SK-N-SH (cell line): ENCODE data around the gene BDNF. TPM values are rescaled to one million over a fixed set of nuclear protein-coding genes. Genes with fewer than 3 reads are reported as not detected.
A peak's percentile ranks its signal among the peaks of the same experiment; 100 is the strongest.

ENCODE experiments used
- CTCF ChIA-PET: fragments of 300-600, 350-600 bp; formaldehyde crosslinking; extraction: SDS; loops from one replicate; lab custom pipeline; 2021; lab: Yijun Ruan, JAX
- POLR2A ChIA-PET: fragments of 350-600 bp; sonication (Branson Sonifier 250); formaldehyde crosslinking; extraction: SDS; loops from one replicate; lab custom pipeline; 2020; ENCODE audit warnings: antibody characterized with exemption, inconsistent platforms; lab: Yijun Ruan, JAX
- DNase-seq: peaks from one replicate; pipeline ENCODE4 v3.0.0; 2012
- H2AFZ ChIP-seq: fragments of 200-600 bp; sonication (generic); 2 replicates; pipeline ENCODE4 v1.8.1; 2016; ENCODE audit warnings: antibody characterized with exemption, mild to moderate bottlenecking, low read depth
- H3F3A ChIP-seq: fragments of 200-600 bp; sonication (generic); replicated peaks from 2 replicates; pipeline ENCODE3; 2016; ENCODE audit warnings: antibody characterized with exemption, mild to moderate bottlenecking; ENCODE audit not compliant: insufficient read depth
- H3K27ac ChIP-seq, 2 experiments: fragments of 200-500 bp in 1 of 2; fragments of 200-600 bp in 1 of 2; sonication (Bioruptor generic) in 1 of 2; sonication (generic), shearing (Covaris generic) in 1 of 2; 2 replicates each; pipeline versions ENCODE4 v1.5.1 to v1.6.1; 2014 to 2016; ENCODE audit warnings: low read depth in 2 of 2, inconsistent platforms in 1 of 2, low read length in 1 of 2, mild to moderate bottlenecking in 1 of 2, mixed read lengths in 1 of 2
- H3K27me3 ChIP-seq: fragments of 200-600 bp; sonication (generic), shearing (Covaris generic); 2 replicates; pipeline ENCODE4 v1.6.1; 2016; ENCODE audit warnings: mixed run types; ENCODE audit not compliant: insufficient read depth
- H3K36me3 ChIP-seq, 2 experiments: fragments of 200-500 bp in 1 of 2; fragments of 200-600 bp in 1 of 2; sonication (Bioruptor generic) in 1 of 2; sonication (generic) in 1 of 2; replicated peaks in 1 of 2; 2 replicates each; pipeline versions ENCODE3 to v1.5.1; 2014 to 2016; ENCODE audit warnings: low read length in 1 of 2, mild to moderate bottlenecking in 1 of 2; ENCODE audit not compliant: insufficient read depth in 2 of 2, control insufficient read depth in 1 of 2
- H3K4me1 ChIP-seq, 2 experiments: fragments of 200-500 bp in 1 of 2; fragments of 200-600 bp in 1 of 2; sonication (Bioruptor generic) in 1 of 2; sonication (generic), shearing (Covaris generic) in 1 of 2; 2 replicates each; pipeline versions ENCODE4 v1.5.1 to v1.6.1; 2014 to 2016; ENCODE audit warnings: low read depth in 1 of 2, low read length in 1 of 2, mixed run types in 1 of 2; ENCODE audit not compliant: insufficient read depth in 2 of 2, control insufficient read depth in 1 of 2
- H3K4me2 ChIP-seq: fragments of 200-600 bp; sonication (generic), shearing (Covaris generic); 2 replicates; pipeline ENCODE4 v1.6.1; 2017; ENCODE audit warnings: mixed run types
- H3K4me3 ChIP-seq, 2 experiments: fragments of 200-500 bp in 1 of 2; fragments of 200-600 bp in 1 of 2; sonication (Bioruptor generic) in 1 of 2; sonication (generic), shearing (Covaris generic) in 1 of 2; 2 replicates each; pipeline versions ENCODE4 v1.5.1 to v1.8.1; 2014 to 2016; ENCODE audit warnings: low read depth in 2 of 2, inconsistent platforms in 1 of 2, low read length in 1 of 2, mild to moderate bottlenecking in 1 of 2, mixed read lengths in 1 of 2, moderate library complexity in 1 of 2
- H3K79me2 ChIP-seq: fragments of 200-600 bp; sonication (generic); 2 replicates; pipeline ENCODE4 v1.8.1; 2017; ENCODE audit warnings: mild to moderate bottlenecking; ENCODE audit not compliant: insufficient read depth
- H3K9ac ChIP-seq: fragments of 200-600 bp; sonication (generic); 2 replicates; pipeline ENCODE4 v1.6.1; 2017; ENCODE audit warnings: mixed run types
- H3K9me2 ChIP-seq: fragments of 200-600 bp; sonication (generic); 2 replicates; pipeline ENCODE4 v1.6.1; 2017; ENCODE audit warnings: mixed run types
- H3K9me3 ChIP-seq: fragments of 200-600 bp; sonication (generic); 2 replicates; pipeline ENCODE4 v1.6.1; 2017; ENCODE audit warnings: mixed run types, mild to moderate bottlenecking, moderate library complexity
- H4K20me1 ChIP-seq: fragments of 200-600 bp; sonication (generic); 2 replicates; pipeline ENCODE4 v1.6.1; 2017; ENCODE audit warnings: mild to moderate bottlenecking, mixed run types; ENCODE audit not compliant: insufficient read depth
- CTCF ChIP-seq: fragments of 200-600 bp; sonication (generic); IDR thresholded peaks from 2 replicates; pipeline ENCODE4 v1.6.1; 2017; ENCODE audit warnings: antibody characterized with exemption, mild to moderate bottlenecking, moderate library complexity
- FOSL2 ChIP-seq: IDR thresholded peaks from 2 replicates; pipeline ENCODE4 v1.4.0; 2012; ENCODE audit warnings: low read depth, mild to moderate bottlenecking, moderate library complexity, borderline replicate concordance
- FOXJ3 ChIP-seq: sonication (generic); formaldehyde crosslinking; IDR thresholded peaks from 2 replicates; pipeline ENCODE4 v1.5.1; 2020; ENCODE audit warnings: mild to moderate bottlenecking, missing genetic modification reagents
- MAX ChIP-seq: IDR thresholded peaks from 2 replicates; pipeline ENCODE4 v1.4.0; 2012; ENCODE audit warnings: low read depth
- MEF2A ChIP-seq: IDR thresholded peaks from 2 replicates; pipeline ENCODE4 v1.4.0; 2012; ENCODE audit warnings: low read depth, borderline replicate concordance
- MXI1 ChIP-seq: IDR thresholded peaks from 2 replicates; pipeline ENCODE4 v1.6.1; 2012; ENCODE audit warnings: mild to moderate bottlenecking, low read depth, low read length, improper control_type of control experiment
- NFIC ChIP-seq: IDR thresholded peaks from 2 replicates; pipeline ENCODE4 v1.4.0; 2012; ENCODE audit warnings: borderline replicate concordance
- RAD21 ChIP-seq: IDR thresholded peaks from 2 replicates; pipeline ENCODE4 v1.6.1; 2012; ENCODE audit warnings: mild to moderate bottlenecking, low read length
- RCOR1 ChIP-seq: fragments of 150-350 bp; IDR thresholded peaks from 2 replicates; pipeline ENCODE4 v1.6.1; 2017; ENCODE audit warnings: antibody characterized with exemption, low read length
- REST ChIP-seq: IDR thresholded peaks from 2 replicates; pipeline ENCODE4 v1.6.1; 2012; ENCODE audit warnings: mild to moderate bottlenecking, low read depth, low read length, moderate library complexity
- RFX5 ChIP-seq: IDR thresholded peaks from 2 replicates; pipeline ENCODE4 v1.6.1; 2012; ENCODE audit warnings: mild to moderate bottlenecking, improper control_type of control experiment, low read length
- SMC3 ChIP-seq: IDR thresholded peaks from 2 replicates; pipeline ENCODE4 v1.6.1; 2012; ENCODE audit warnings: low read depth, low read length, improper control_type of control experiment
- WGBS: methylation state at CpG from one replicate; pipeline ENCODE4 v1.1.6; 2017; ENCODE audit warnings: low lambda C conversion rate; 5-methylcytosine and 5-hydroxymethylcytosine counted together
- polyA plus RNA-seq, 3 experiments: library from polyadenylated mRNA; depleted of rRNA; stranded (reverse); fragments of >200 nt; gene quantifications; 2 replicates each; pipeline ENCODE4 v1.2.3, GENCODE V29; 2012
- TF ChIP-seq, protein P1 (sequence below): IDR thresholded peaks from 2 replicates; pipeline ENCODE4; 2012
- TF ChIP-seq, protein P2 (sequence below): fragments of 150-350 bp; IDR thresholded peaks from 2 replicates; pipeline ENCODE4 v1.6.1; 2016; ENCODE audit warnings: mild to moderate bottlenecking, low read depth, low read length

The BDNF gene
- polyA plus RNA-seq, 1 of the 3 experiments (the other 2 are of a cell fraction) = 21.3 TPM

- Histone ChIP-seq H3K9me3 (no peaks in the 10 kb centered on the region), H3K9ac (no peak overlapping the region), H3F3A (peaks cover 7% of the 10 kb centered on the region), H3K36me3 (peaks cover 0 to 19% of the 10 kb centered on the region in 2 experiments), H3K9me2 (no peaks in the 10 kb centered on the region), H3K27ac (no peak overlapping the region), H3K27me3 (no peaks in the 10 kb centered on the region), H3K4me2 (peak overlapping the region; percentile 92; the same call in 1 of the 2 replicates), H3K79me2 (peaks cover 98% of the 10 kb centered on the region), H3K4me3 (no peak overlapping the region; a peak in 1 of 4 replicates), H3K4me1 (peaks cover 6 to 8% of the 10 kb centered on the region in 2 experiments; a peak in 2 of 4 replicates), H2AFZ (no peak overlapping the region), H4K20me1 (peaks cover 83% of the 10 kb centered on the region)
- CTCF ChIA-PET = interaction anchor here (0.6 to 3.5 kb wide), 18 partner anchors 10 to 1464 kb away, joined by 3 to 19 read pairs (median 3); no protein-coding TSS in a partner anchor
- TF ChIP-seq FOXJ3 = no peak
- TF ChIP-seq, protein P1, sequence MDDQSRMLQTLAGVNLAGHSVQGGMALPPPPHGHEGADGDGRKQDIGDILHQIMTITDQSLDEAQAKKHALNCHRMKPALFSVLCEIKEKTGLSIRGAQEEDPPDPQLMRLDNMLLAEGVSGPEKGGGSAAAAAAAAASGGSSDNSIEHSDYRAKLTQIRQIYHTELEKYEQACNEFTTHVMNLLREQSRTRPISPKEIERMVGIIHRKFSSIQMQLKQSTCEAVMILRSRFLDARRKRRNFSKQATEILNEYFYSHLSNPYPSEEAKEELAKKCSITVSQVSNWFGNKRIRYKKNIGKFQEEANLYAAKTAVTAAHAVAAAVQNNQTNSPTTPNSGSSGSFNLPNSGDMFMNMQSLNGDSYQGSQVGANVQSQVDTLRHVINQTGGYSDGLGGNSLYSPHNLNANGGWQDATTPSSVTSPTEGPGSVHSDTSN = no peak
- TF ChIP-seq CTCF = peak; percentile 63
- no peak for TF ChIP-seq REST
- TF ChIP-seq RFX5 = no peak
- no peak for TF ChIP-seq RCOR1
- no peak for TF ChIP-seq NFIC
- TF ChIP-seq RAD21 = peak; percentile 67
- TF ChIP-seq MEF2A = no peak
- 33% methylated on average over 3 of the region's 3 CpGs for WGBS
- POLR2A ChIA-PET = no interaction called here
- DNase-seq = peak; percentile 14
These were observed 5.3 kb downstream of the BDNF start for GRCh38 chr11:27694992-27695391.

DNA sequence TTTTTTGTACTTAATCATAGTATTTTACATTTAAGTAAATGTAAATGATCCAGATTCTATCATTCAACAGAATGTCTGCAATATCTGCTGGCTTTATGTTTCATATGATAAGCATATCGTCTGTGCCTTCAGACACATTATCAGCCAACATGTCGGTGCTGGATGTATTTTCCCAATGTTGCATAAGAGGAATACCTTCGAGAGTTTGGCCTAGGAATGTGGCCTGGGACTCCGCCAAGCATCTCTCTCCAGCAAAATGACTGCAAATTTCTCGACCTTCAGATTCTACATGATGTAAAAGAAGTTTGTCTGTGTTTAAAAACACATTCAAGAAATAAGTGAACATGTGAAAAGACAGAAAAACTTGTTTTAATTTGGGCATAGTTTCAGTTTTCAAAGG lies 6.9 kb downstream of the BDNF start:
- 71% methylated on average over 5 of the region's 5 CpGs for WGBS
- CTCF ChIA-PET = interaction anchor here (0.9 kb wide), 1 partner anchor 837 kb away, joined by 3 read pairs; no protein-coding TSS in a partner anchor
- peaks cover 4% of the 10 kb centered on the region for H3F3A ChIP-seq
- H3K27me3 ChIP-seq = no peaks in the 10 kb centered on the region
- TF ChIP-seq NFIC = no peak
- TF ChIP-seq, protein P2, sequence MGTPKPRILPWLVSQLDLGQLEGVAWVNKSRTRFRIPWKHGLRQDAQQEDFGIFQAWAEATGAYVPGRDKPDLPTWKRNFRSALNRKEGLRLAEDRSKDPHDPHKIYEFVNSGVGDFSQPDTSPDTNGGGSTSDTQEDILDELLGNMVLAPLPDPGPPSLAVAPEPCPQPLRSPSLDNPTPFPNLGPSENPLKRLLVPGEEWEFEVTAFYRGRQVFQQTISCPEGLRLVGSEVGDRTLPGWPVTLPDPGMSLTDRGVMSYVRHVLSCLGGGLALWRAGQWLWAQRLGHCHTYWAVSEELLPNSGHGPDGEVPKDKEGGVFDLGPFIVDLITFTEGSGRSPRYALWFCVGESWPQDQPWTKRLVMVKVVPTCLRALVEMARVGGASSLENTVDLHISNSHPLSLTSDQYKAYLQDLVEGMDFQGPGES = no peak
- no peak for TF ChIP-seq MAX
- TF ChIP-seq FOSL2 = no peak
- TF ChIP-seq RFX5 = no peak
- no peak for TF ChIP-seq SMC3
- TF ChIP-seq MXI1 = no peak
- peaks cover under 1 to 6% of the 10 kb centered on the region in 2 experiments; a peak in 2 of 4 replicates for H3K4me1 ChIP-seq
- peaks cover 0 to 22% of the 10 kb centered on the region in 2 experiments for H3K36me3 ChIP-seq
- no peak overlapping the region for H3K4me3 ChIP-seq
- H3K27ac ChIP-seq = no peak overlapping the region
- H2AFZ ChIP-seq = no peak overlapping the region
- peaks cover 100% of the 10 kb centered on the region for H3K79me2 ChIP-seq
- no peaks in the 10 kb centered on the region for H3K9me3 ChIP-seq
- H3K9ac ChIP-seq = no peak overlapping the region
- POLR2A ChIA-PET = no interaction called here
- peak overlapping the region; percentile 2; the same call in 1 of the 2 replicates for H3K4me2 ChIP-seq
- no peak for DNase-seq
- peaks cover 92% of the 10 kb centered on the region for H4K20me1 ChIP-seq
- H3K9me2 ChIP-seq = no peaks in the 10 kb centered on the region
